ENCODE results near the gene CNGB1. TPM values are rescaled to one million over a fixed set of nuclear protein-coding genes. Genes with fewer than 3 reads are reported as not detected.

The CNGB1 gene
- polyA plus RNA-seq, 1 donor from 2014 or later = 20.7 TPM

- Histone ChIP-seq H3K9me2 (ENCODE audit: insufficient read depth, low read length) (no peaks in the 10 kb centered on the region), H3K9me3 (ENCODE audit: low read length) (no peaks in the 10 kb centered on the region), H3K36me3 (ENCODE audit: insufficient read depth, low read length) (no peaks in the 10 kb centered on the region), H3K4me2 (ENCODE audit: low read length) (no peak overlapping the region), H4K20me1 (ENCODE audit: insufficient read depth) (no peaks in the 10 kb centered on the region), H3K27ac (ENCODE audit: low read length) (no peak overlapping the region), H3K79me2 (replicated peaks; ENCODE audit: insufficient read depth, low read length) (no peaks in the 10 kb centered on the region), H3K9ac (ENCODE audit: low read length) (no peak overlapping the region), H2AFZ (ENCODE audit: low read depth, low read length) (no peak overlapping the region), H3K4me3 (ENCODE audit: low read length) (no peak overlapping the region), H3F3A (ENCODE audit: insufficient read depth, low read length, poor library complexity, severe bottlenecking) (no peaks in the 10 kb centered on the region), H3K27me3 (ENCODE audit: insufficient read depth, low read depth, low read length) (no peaks in the 10 kb centered on the region)
- no peak for TF ChIP-seq CTCF (IDR thresholded peaks at IDR 0.05; ENCODE audit: poor library complexity, severe bottlenecking)
- no peak for TF ChIP-seq EZH2 (IDR thresholded peaks at IDR 0.05; ENCODE audit: borderline replicate concordance, insufficient read depth, low read length, poor library complexity, severe bottlenecking)
- no peak for TF ChIP-seq SMC3 (conservative IDR thresholded peaks at IDR 0.05; ENCODE audit: poor library complexity)
- TF ChIP-seq POLR2AphosphoS5 (IDR thresholded peaks at IDR 0.05) = no peak
- no peak for TF ChIP-seq MXI1 (conservative IDR thresholded peaks at IDR 0.05; ENCODE audit: poor library complexity, severe bottlenecking)
- no peak for TF ChIP-seq EP300 (conservative IDR thresholded peaks at IDR 0.05; ENCODE audit: poor library complexity, severe bottlenecking)
- TF ChIP-seq TAF1 (IDR thresholded peaks at IDR 0.05; ENCODE audit: low read depth) = no peak
- TF ChIP-seq RAD21 (conservative IDR thresholded peaks at IDR 0.05) = no peak
- TF ChIP-seq REST (IDR thresholded peaks at IDR 0.05; ENCODE audit: borderline replicate concordance) = no peak
Measured at GRCh38 chr16:57889960-57890751, 80.8 kb downstream of the CNGB1 start.

GRCh38 chr16:57889522-57889921 is 81.4 kb downstream of the CNGB1 start:
- no peak overlapping the region for H3K9ac ChIP-seq (ENCODE audit: low read length)
- no peak overlapping the region for H2AFZ ChIP-seq (ENCODE audit: low read depth, low read length)
- no peak for TF ChIP-seq RAD21 (conservative IDR thresholded peaks at IDR 0.05)
- no peak for TF ChIP-seq EZH2 (IDR thresholded peaks at IDR 0.05; ENCODE audit: borderline replicate concordance, insufficient read depth, low read length, poor library complexity, severe bottlenecking)
- TF ChIP-seq REST (IDR thresholded peaks at IDR 0.05; ENCODE audit: borderline replicate concordance) = no peak
- no peak for TF ChIP-seq EP300 (conservative IDR thresholded peaks at IDR 0.05; ENCODE audit: poor library complexity, severe bottlenecking)
- no peak for TF ChIP-seq TAF1 (IDR thresholded peaks at IDR 0.05; ENCODE audit: low read depth)
- no peak for TF ChIP-seq CTCF (IDR thresholded peaks at IDR 0.05; ENCODE audit: poor library complexity, severe bottlenecking)
- TF ChIP-seq SMC3 (conservative IDR thresholded peaks at IDR 0.05; ENCODE audit: poor library complexity) = no peak
- TF ChIP-seq MXI1 (conservative IDR thresholded peaks at IDR 0.05; ENCODE audit: poor library complexity, severe bottlenecking) = no peak
- no peak for TF ChIP-seq POLR2AphosphoS5 (IDR thresholded peaks at IDR 0.05)
- H3K27ac ChIP-seq (ENCODE audit: low read length) = no peak overlapping the region
- no peaks in the 10 kb centered on the region for H3F3A ChIP-seq (ENCODE audit: insufficient read depth, low read length, poor library complexity, severe bottlenecking)
- H4K20me1 ChIP-seq (ENCODE audit: insufficient read depth) = no peaks in the 10 kb centered on the region
- no peaks in the 10 kb centered on the region for H3K9me2 ChIP-seq (ENCODE audit: insufficient read depth, low read length)
- H3K36me3 ChIP-seq (ENCODE audit: insufficient read depth, low read length) = no peaks in the 10 kb centered on the region
- no peaks in the 10 kb centered on the region for H3K79me2 ChIP-seq (replicated peaks; ENCODE audit: insufficient read depth, low read length)
- no peaks in the 10 kb centered on the region for H3K9me3 ChIP-seq (ENCODE audit: low read length)
- peaks cover 4% of the 10 kb centered on the region for H3K27me3 ChIP-seq (ENCODE audit: insufficient read depth, low read depth, low read length)
- H3K4me3 ChIP-seq (ENCODE audit: low read length) = no peak overlapping the region
- H3K4me2 ChIP-seq (ENCODE audit: low read length) = no peak overlapping the region

All from neural cell (in vitro differentiated cells).